Neuronal stem cell (in vitro differentiated cells): ENCODE results near the gene SLC16A7.

ENCODE experiments used
- DNase-seq: peaks from one replicate; pipeline ENCODE4 v3.0.0-alpha.2; 2013; ENCODE audit warnings: low spot score
- H2AFZ ChIP-seq: one replicate; pipeline ENCODE4 v1.6.1; 2013; ENCODE audit warnings: mild to moderate bottlenecking, low read length, inconsistent platforms
- H2AK5ac ChIP-seq: 2 replicates; pipeline ENCODE4 v1.6.1; 2013; ENCODE audit warnings: low read depth, mild to moderate bottlenecking, inconsistent platforms, low read length, moderate library complexity, mixed read lengths
- H2BK120ac ChIP-seq: 2 replicates; pipeline ENCODE4 v1.6.1; 2013; ENCODE audit warnings: low read depth, mild to moderate bottlenecking, inconsistent platforms, low read length, moderate library complexity, mixed read lengths
- H2BK12ac ChIP-seq: one replicate; pipeline ENCODE4 v1.6.1; 2013; ENCODE audit warnings: low read length, inconsistent platforms
- H2BK15ac ChIP-seq: 2 replicates; pipeline ENCODE4 v1.6.1; 2013; ENCODE audit warnings: mild to moderate bottlenecking, low read length, inconsistent platforms, mixed read lengths
- H2BK5ac ChIP-seq: one replicate; pipeline ENCODE4 v1.6.1; 2013; ENCODE audit warnings: inconsistent platforms, mild to moderate bottlenecking, low read length, moderate library complexity
- H3K14ac ChIP-seq: one replicate; pipeline ENCODE4 v1.6.1; 2013; ENCODE audit warnings: low read length, inconsistent platforms
- H3K18ac ChIP-seq: 2 replicates; pipeline ENCODE4 v1.6.1; 2013; ENCODE audit warnings: low read length, inconsistent platforms
- H3K23ac ChIP-seq: 2 replicates; pipeline ENCODE4 v1.6.1; 2013; ENCODE audit warnings: low read depth, mild to moderate bottlenecking, mixed read lengths, low read length, inconsistent platforms; ENCODE audit not compliant: poor library complexity
- H3K27ac ChIP-seq: replicated peaks from 3 replicates; pipeline ENCODE4 v1.5.1; 2013; ENCODE audit warnings: low read length, inconsistent platforms
- H3K27me3 ChIP-seq, 3 experiments: 2 replicates each; pipeline ENCODE4 v1.6.1; 2013; ENCODE audit warnings: low read length in 3 of 3, mild to moderate bottlenecking in 2 of 3, inconsistent platforms in 1 of 3, low read depth in 1 of 3, mixed read lengths in 1 of 3, moderate library complexity in 1 of 3; ENCODE audit not compliant: control insufficient read depth in 3 of 3, insufficient read depth in 3 of 3
- H3K36me3 ChIP-seq, 2 donors: replicated peaks in 1 of 2; 2 replicates each; pipeline ENCODE4 v1.6.1; 2013; ENCODE audit warnings: low read length in 2 of 2; ENCODE audit not compliant: control insufficient read depth in 2 of 2, insufficient read depth in 2 of 2
- H3K4ac ChIP-seq: 2 replicates; pipeline ENCODE4 v1.6.1; 2013; ENCODE audit warnings: inconsistent platforms, mild to moderate bottlenecking, low read length, moderate library complexity
- H3K4me1 ChIP-seq, 2 donors: 1 replicate in 1 of 2; 2 replicates in 1 of 2; pipeline ENCODE4 v1.6.1; 2013; ENCODE audit warnings: low read length in 2 of 2, low read depth in 1 of 2; ENCODE audit not compliant: control insufficient read depth in 2 of 2, insufficient read depth in 1 of 2
- H3K4me2 ChIP-seq: one replicate; pipeline ENCODE4 v1.6.1; 2013; ENCODE audit warnings: mild to moderate bottlenecking, low read length, inconsistent platforms; ENCODE audit not compliant: insufficient read depth, poor library complexity, severe bottlenecking
- H3K4me3 ChIP-seq, 2 donors: 2 replicates each; pipeline ENCODE4 v1.5.1; 2013; ENCODE audit warnings: low read length in 2 of 2, mild to moderate bottlenecking in 2 of 2, inconsistent platforms in 1 of 2, moderate library complexity in 1 of 2
- H3K79me1 ChIP-seq: one replicate; pipeline ENCODE4 v1.6.1; 2013; ENCODE audit warnings: low read depth, mild to moderate bottlenecking, inconsistent platforms, low read length, moderate library complexity
- H3K9ac ChIP-seq: one replicate; pipeline ENCODE4 v1.6.1; 2013; ENCODE audit warnings: mild to moderate bottlenecking, low read depth, low read length, inconsistent platforms; ENCODE audit not compliant: poor library complexity
- H3K9me3 ChIP-seq, 2 donors: replicated peaks in 1 of 2; 2 replicates each; pipeline versions ENCODE3 to v1.6.1; 2013; ENCODE audit warnings: low read length in 2 of 2, mild to moderate bottlenecking in 2 of 2, inconsistent platforms in 1 of 2, low read depth in 1 of 2, mixed read lengths in 1 of 2, moderate library complexity in 1 of 2; ENCODE audit not compliant: control insufficient read depth in 2 of 2, insufficient read depth in 1 of 2
- H4K8ac ChIP-seq: one replicate; pipeline ENCODE4 v1.6.1; 2013; ENCODE audit warnings: low read depth, mild to moderate bottlenecking, inconsistent platforms, low read length, moderate library complexity
- H4K91ac ChIP-seq: one replicate; pipeline ENCODE4 v1.6.1; 2013; ENCODE audit warnings: low read length, low read depth, mild to moderate bottlenecking, inconsistent platforms; ENCODE audit not compliant: poor library complexity
- WGBS, 2 donors: extraction: QIAGEN DNeasy Blood & Tissue Kit; methylation state at CpG; one replicate each; pipeline ENCODE4 v1.1.7; 2013; ENCODE audit warnings: missing lambda C conversion rate in 2 of 2, mixed read lengths in 1 of 2; ENCODE audit not compliant: insufficient read length in 2 of 2, insufficient replicate concordance in 1 of 2; ENCODE audit errors: extremely low coverage in 2 of 2; 5-methylcytosine and 5-hydroxymethylcytosine counted together

Gene SLC16A7

GRCh38 chr12:59580050-59580449 lies 15.8 kb upstream of the SLC16A7 start:
- H3K4me2 ChIP-seq, result no peak overlapping the region
- H2BK120ac ChIP-seq, result no peak overlapping the region
- H2AK5ac ChIP-seq, result no peak overlapping the region
- no CpG with 5 or more reads among the region's 2 CpGs for WGBS, 2 donors
- no peaks in the 10 kb centered on the region for H3K79me1 ChIP-seq
- no peak overlapping the region for H4K8ac ChIP-seq
- no peak overlapping the region for H2BK5ac ChIP-seq
- no peak overlapping the region for H3K9ac ChIP-seq
- H4K91ac ChIP-seq, result no peak overlapping the region
- H3K18ac ChIP-seq, result no peak overlapping the region
- no peak overlapping the region for H3K27ac ChIP-seq
- H3K27me3 ChIP-seq, result no peaks in the 10 kb centered on the region
- no peak overlapping the region for H3K23ac ChIP-seq
- H2AFZ ChIP-seq, result no peak overlapping the region
- H3K14ac ChIP-seq, result no peak overlapping the region
- H2BK12ac ChIP-seq, result no peak overlapping the region
- no peaks in the 10 kb centered on the region for H3K4me1 ChIP-seq
- no peak overlapping the region for H3K4me3 ChIP-seq
- H2BK15ac ChIP-seq, result no peak overlapping the region
- H3K9me3 ChIP-seq, result no peaks in the 10 kb centered on the region
- no peaks in the 10 kb centered on the region for H3K36me3 ChIP-seq
- DNase-seq, result no peak
- no peak overlapping the region for H3K4ac ChIP-seq

- H3K9me3 ChIP-seq, result no peaks in the 10 kb centered on the region
- no peak overlapping the region for H3K9ac ChIP-seq
- no peak overlapping the region for H2AFZ ChIP-seq
- H3K79me1 ChIP-seq, result no peaks in the 10 kb centered on the region
- no peaks in the 10 kb centered on the region for H3K4me1 ChIP-seq
- no peak overlapping the region for H3K18ac ChIP-seq
- H4K91ac ChIP-seq, result no peak overlapping the region
- no peak overlapping the region for H2BK5ac ChIP-seq
- H2BK120ac ChIP-seq, result no peak overlapping the region
- H3K4me2 ChIP-seq, result no peak overlapping the region
- H3K36me3 ChIP-seq, result no peaks in the 10 kb centered on the region
- H2BK15ac ChIP-seq, result no peak overlapping the region
- H3K27ac ChIP-seq, result no peak overlapping the region
- no peaks in the 10 kb centered on the region for H3K27me3 ChIP-seq
- H2AK5ac ChIP-seq, result no peak overlapping the region
- DNase-seq, result no peak
- no peak overlapping the region for H3K4ac ChIP-seq
- H3K14ac ChIP-seq, result no peak overlapping the region
- no peak overlapping the region for H2BK12ac ChIP-seq
- H3K23ac ChIP-seq, result no peak overlapping the region
- no peak overlapping the region for H3K4me3 ChIP-seq
- no peak overlapping the region for H4K8ac ChIP-seq
- WGBS, 2 donors, result no CpG with 5 or more reads among the region's 1 CpG
Measured at GRCh38 chr12:59583003-59583712, 12.7 kb upstream of the SLC16A7 start.

GRCh38 chr12:59587710-59588109 lies 8.1 kb upstream of the SLC16A7 start:
- Histone ChIP-seq H3K27me3 (no peaks in the 10 kb centered on the region), H2AFZ (no peak overlapping the region), H4K91ac (no peak overlapping the region), H3K27ac (no peak overlapping the region), H3K9ac (no peak overlapping the region), H3K4me1 (no peaks in the 10 kb centered on the region), H2BK120ac (no peak overlapping the region), H2AK5ac (no peak overlapping the region), H3K23ac (no peak overlapping the region), H2BK12ac (no peak overlapping the region), H3K4me3 (no peak overlapping the region), H3K14ac (no peak overlapping the region), H3K9me3 (no peaks in the 10 kb centered on the region), H2BK5ac (no peak overlapping the region), H3K79me1 (no peaks in the 10 kb centered on the region), H3K18ac (no peak overlapping the region), H3K4me2 (no peak overlapping the region), H3K4ac (no peak overlapping the region), H3K36me3 (no peaks in the 10 kb centered on the region), H4K8ac (no peak overlapping the region), H2BK15ac (no peak overlapping the region)
- DNase-seq, result no peak
- WGBS, 2 donors, result no CpG with 5 or more reads among the region's 1 CpG

GRCh38 chr12:59593761-59594160 lies 2.1 kb upstream of the SLC16A7 start:
- Histone ChIP-seq H3K23ac (no peak overlapping the region), H3K9ac (no peak overlapping the region), H3K9me3 (no peaks in the 10 kb centered on the region), H4K8ac (no peak overlapping the region), H2BK5ac (no peak overlapping the region), H3K4me2 (no peak overlapping the region), H3K27ac (no peak overlapping the region), H3K4me1 (peaks cover 4 to 5% of the 10 kb centered on the region in 2 donors), H3K18ac (no peak overlapping the region), H3K4ac (no peak overlapping the region), H3K36me3 (no peaks in the 10 kb centered on the region), H2AFZ (no peak overlapping the region), H2AK5ac (no peak overlapping the region), H2BK15ac (no peak overlapping the region), H4K91ac (no peak overlapping the region), H3K79me1 (no peaks in the 10 kb centered on the region), H3K4me3 (no peak overlapping the region), H3K14ac (no peak overlapping the region), H2BK120ac (no peak overlapping the region), H3K27me3 (peaks cover 0 to 18% (median 0%) of the 10 kb centered on the region in 3 experiments), H2BK12ac (no peak overlapping the region)
- no CpG with 5 or more reads among the region's 1 CpG for WGBS, 2 donors
- no peak for DNase-seq
